HepG2 (cell line): ENCODE results near the gene NKPD1. TPM values are rescaled to one million over a fixed set of nuclear protein-coding genes. Genes with fewer than 3 reads are reported as not detected.

Experiments
- ATAC-seq: fragments of 200-7000 bp; cut with Tn5 transposase; 3 replicates; pipeline ENCODE4 v1.9.1; 2020; ENCODE audit warnings: mild to moderate bottlenecking, moderate library complexity
- BruUV-seq: library from RNA; stranded (reverse); fragments of 400-500 nt; replicated peaks from 2 replicates; lab custom pipeline; 2021; lab: Mats Ljungman, UMichigan
- CTCF ChIA-PET: fragments of 300-600 bp; formaldehyde crosslinking; extraction: SDS; loops from one replicate; lab custom pipeline; 2021; ENCODE audit warnings: low total read pairs, inconsistent platforms, low intra/inter-chr PET ratio; lab: Yijun Ruan, JAX
- POLR2A ChIA-PET: fragments of 350-600 bp; sonication (Branson Sonifier 250); formaldehyde crosslinking; loops from one replicate; lab custom pipeline; 2020; ENCODE audit warnings: antibody characterized with exemption, inconsistent platforms; lab: Yijun Ruan, JAX
- DNase-seq: peaks from one replicate; pipeline ENCODE4 v3.0.0-alpha.2; 2015; ENCODE audit warnings: low spot score
- FAIRE-seq: peaks from 3 replicates; lab custom pipeline; 2011; peaks lifted over from hg19 to GRCh38; lab: Jason Lieb, UNC
- H2AFZ ChIP-seq: one replicate; pipeline ENCODE4 v1.6.1; 2011; ENCODE audit warnings: low read length, inconsistent platforms
- H3K27ac ChIP-seq: fragments of 300-600 bp; 3 replicates; pipeline ENCODE4 v1.8.0; 2011; ENCODE audit warnings: mixed run types, mild to moderate bottlenecking, mixed read lengths, low read length, inconsistent platforms; ENCODE audit not compliant: insufficient read depth; ENCODE audit errors: extremely low read length
- H3K27me3 ChIP-seq, 2 experiments: fragments of 200-600 bp in 1 of 2; 2 replicates in 1 of 2; 3 replicates in 1 of 2; pipeline versions ENCODE4 v1.6.0 to v1.8.0; 2011; ENCODE audit warnings: low read length in 2 of 2, mild to moderate bottlenecking in 2 of 2, moderate library complexity in 2 of 2, inconsistent platforms in 1 of 2; ENCODE audit not compliant: insufficient read depth in 2 of 2, control insufficient read depth in 1 of 2
- H3K36me3 ChIP-seq, 2 experiments: fragments of 200-600 bp in 1 of 2; replicated peaks in 1 of 2; 2 replicates in 1 of 2; 3 replicates in 1 of 2; pipeline versions ENCODE4 v1.5.1 to v1.8.0; 2011; ENCODE audit warnings: low read length in 2 of 2, inconsistent platforms in 1 of 2; ENCODE audit not compliant: insufficient read depth in 2 of 2, control insufficient read depth in 1 of 2
- H3K4me1 ChIP-seq: 2 replicates; pipeline ENCODE4 v1.5.1; 2012; ENCODE audit warnings: low read length, inconsistent platforms; ENCODE audit not compliant: insufficient read depth
- H3K4me2 ChIP-seq: 2 replicates; pipeline ENCODE4 v1.6.0; 2011; ENCODE audit warnings: low read depth, low read length, inconsistent platforms
- H3K4me3 ChIP-seq, 3 experiments: fragments of 200-600 bp in 1 of 3; sonication (generic), shearing (Covaris generic) in 1 of 3; replicated peaks in 1 of 3; 2 replicates each; pipeline ENCODE4 v1.5.1; 2011 to 2016; ENCODE audit warnings: low read length in 3 of 3, inconsistent platforms in 2 of 3, low read depth in 2 of 3, mild to moderate bottlenecking in 2 of 3, control low read depth in 1 of 3, mixed read lengths in 1 of 3; ENCODE audit not compliant: insufficient read depth in 1 of 3
- H3K79me2 ChIP-seq: one replicate; pipeline ENCODE4 v1.6.1; 2011; ENCODE audit warnings: low read length, inconsistent platforms; ENCODE audit not compliant: insufficient read depth
- H3K9ac ChIP-seq: 2 replicates; pipeline ENCODE4 v1.6.0; 2011; ENCODE audit warnings: mild to moderate bottlenecking, low read depth, low read length, inconsistent platforms; ENCODE audit not compliant: insufficient read depth
- H3K9me3 ChIP-seq: 2 replicates; pipeline ENCODE4 v1.5.1; 2012; ENCODE audit warnings: mild to moderate bottlenecking, low read length
- H4K20me1 ChIP-seq: 2 replicates; pipeline ENCODE4 v1.6.0; 2011; ENCODE audit warnings: inconsistent platforms, mild to moderate bottlenecking, low read length, moderate library complexity; ENCODE audit not compliant: insufficient read depth
- AHR ChIP-seq: IDR thresholded peaks from 2 replicates; pipeline ENCODE4 v1.6.1; 2018; ENCODE audit warnings: missing genetic modification reagents, missing compliant biosample characterization
- FOXK2 ChIP-seq: fragments of 450-650 bp; IDR thresholded peaks from 2 replicates; pipeline ENCODE4 v1.6.1; 2016
- KLF9 ChIP-seq: IDR thresholded peaks from 2 replicates; pipeline ENCODE4 v1.6.1; 2016; ENCODE audit warnings: low read depth
- NFE2L2 ChIP-seq: fragments of 150-350 bp; IDR thresholded peaks from 2 replicates; pipeline ENCODE4 v1.6.1; 2014; ENCODE audit warnings: low read length
- SMAD3 ChIP-seq: sonication (generic); formaldehyde crosslinking; IDR thresholded peaks from 2 replicates; pipeline ENCODE4 v1.4.0; 2020; ENCODE audit warnings: missing genetic modification reagents
- ZNF12 ChIP-seq: sonication (generic); formaldehyde crosslinking; IDR thresholded peaks from 2 replicates; pipeline ENCODE4 v1.5.0; 2020; ENCODE audit warnings: missing genetic modification reagents
- ZNF121 ChIP-seq: sonication (generic); formaldehyde crosslinking; IDR thresholded peaks from 2 replicates; pipeline ENCODE4 v1.5.0; 2020; ENCODE audit warnings: mild to moderate bottlenecking, missing genetic modification reagents
- ZNF354B ChIP-seq: sonication (generic); formaldehyde crosslinking; IDR thresholded peaks from 2 replicates; pipeline ENCODE4 v1.8.0; 2022; ENCODE audit warnings: mild to moderate bottlenecking, missing genetic modification reagents
- whole genome bisulfite sequencing: methylation state at CpG from one replicate; pipeline ENCODE4 v1.1.6; 2017; ENCODE audit warnings: low lambda C conversion rate; 5-methylcytosine and 5-hydroxymethylcytosine counted together
- in situ Hi-C: cut with HindIII; loops from 2 replicates; pipeline ENCODE4 v1.10.0; 2017; ENCODE audit warnings: low pct_unique_long_range_greater_than_20kb; ENCODE audit not compliant: extremely low pct_ligation_motif_present
- intact Hi-C: fragments of 100-400 bp; cut with micrococcal nuclease; formaldehyde crosslinking; loops from one replicate; pipeline ENCODE4 v1.10.0; 2022; ENCODE audit not compliant: unreplicated experiment
- polyA plus RNA-seq, 8 experiments: library from polyadenylated mRNA; depleted of rRNA in 3 of 8; stranded (reverse) in 7 of 8; unstranded in 1 of 8; fragments of >200 nt; fragmentation: Illumina TruSeq in 4 of 8; extraction: Trizol in 4 of 8; gene quantifications; 2 replicates each; pipeline versions ENCODE4 v1.2.1 to v1.2.3, GENCODE V29; 2011 to 2016; ENCODE audit warnings: low read depth in 4 of 8, missing spikeins in 1 of 8, mixed read lengths in 1 of 8; ENCODE audit not compliant: insufficient read depth in 1 of 8
- total RNA-seq, 5 experiments: library from RNA; depleted of rRNA; stranded (reverse); fragments of >200 nt; fragmentation: Illumina TruSeq; extraction: Trizol; gene quantifications; 2 replicates each; pipeline ENCODE4 v1.2.3, GENCODE V29; 2016; ENCODE audit warnings: low read depth in 1 of 5

Gene NKPD1
- total and polyA plus RNA-seq, 2 of the 13 experiments (the other 11 are each of a cell fraction or from before 2014, with no cell fraction given) = 0.03 TPM; not detected in 1

DNA sequence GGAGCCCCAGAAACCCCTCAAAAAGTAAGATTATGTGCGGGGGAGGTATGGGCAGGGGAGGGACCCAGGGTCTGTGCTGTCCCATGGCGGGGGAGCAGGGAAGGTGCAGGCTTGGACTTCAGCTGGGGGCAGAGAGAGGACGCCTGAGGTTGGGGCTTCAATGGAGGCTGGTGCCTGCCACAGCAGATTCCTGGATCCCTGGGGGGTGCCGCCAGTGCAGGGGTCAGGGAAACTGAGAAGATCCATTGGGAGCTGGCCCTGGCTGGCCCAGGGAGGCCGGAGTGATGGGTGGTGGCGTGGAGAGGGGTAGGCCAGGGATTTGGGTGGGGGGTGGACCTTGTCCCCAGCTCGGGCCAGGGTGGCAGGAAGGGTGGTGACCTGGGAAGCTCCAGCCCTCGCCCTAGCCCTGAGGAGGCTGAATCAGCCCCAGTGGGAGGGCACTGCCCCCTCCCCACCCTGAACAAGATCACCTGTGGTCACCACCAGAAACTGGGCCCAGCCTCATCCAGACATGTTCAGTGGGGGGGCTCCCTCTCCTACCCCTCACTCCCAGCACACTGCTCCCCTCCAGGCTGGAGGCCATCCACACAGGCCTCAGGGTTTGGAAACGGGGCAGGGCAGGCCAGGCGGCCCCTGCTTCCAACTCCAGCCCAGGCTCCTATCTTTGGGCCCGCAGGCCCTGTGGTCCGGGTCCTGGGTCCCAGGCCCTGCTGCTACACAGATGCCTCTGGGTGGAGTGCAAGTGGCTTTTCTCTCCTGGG is 1.4 kb downstream of the NKPD1 start:
- H3K9ac ChIP-seq = no peak overlapping the region
- no peak for TF ChIP-seq ZNF354B
- TF ChIP-seq, all 625 proteins: peak for 0
- Histone ChIP-seq H3K9me3 (no peaks in the 10 kb centered on the region), H3K4me3 (peak overlapping the region in 1 of 3 experiments; percentile 3; a peak in 1 of 6 replicates), H2AFZ (no peak overlapping the region), H3K4me2 (no peak overlapping the region), H3K4me1 (peaks cover 91% of the 10 kb centered on the region), H3K79me2 (no peaks in the 10 kb centered on the region), H3K27me3 (peaks cover 12 to 59% of the 10 kb centered on the region in 2 experiments; a peak in 4 of 5 replicates), H3K36me3 (no peaks in the 10 kb centered on the region), H3K27ac (no peak overlapping the region), H4K20me1 (no peaks in the 10 kb centered on the region)
- DNase-seq = no peak
- no TSS peak for BruUV-seq
- FAIRE-seq = no peak
- 44% methylated on average over 7 of the region's 12 CpGs for WGBS
- ChIA-PET CTCF (no interaction called here), POLR2A (no interaction called here)
- in situ Hi-C loops (no loop called here), intact Hi-C loops (no loop called here)
- no peak for ATAC-seq

DNA sequence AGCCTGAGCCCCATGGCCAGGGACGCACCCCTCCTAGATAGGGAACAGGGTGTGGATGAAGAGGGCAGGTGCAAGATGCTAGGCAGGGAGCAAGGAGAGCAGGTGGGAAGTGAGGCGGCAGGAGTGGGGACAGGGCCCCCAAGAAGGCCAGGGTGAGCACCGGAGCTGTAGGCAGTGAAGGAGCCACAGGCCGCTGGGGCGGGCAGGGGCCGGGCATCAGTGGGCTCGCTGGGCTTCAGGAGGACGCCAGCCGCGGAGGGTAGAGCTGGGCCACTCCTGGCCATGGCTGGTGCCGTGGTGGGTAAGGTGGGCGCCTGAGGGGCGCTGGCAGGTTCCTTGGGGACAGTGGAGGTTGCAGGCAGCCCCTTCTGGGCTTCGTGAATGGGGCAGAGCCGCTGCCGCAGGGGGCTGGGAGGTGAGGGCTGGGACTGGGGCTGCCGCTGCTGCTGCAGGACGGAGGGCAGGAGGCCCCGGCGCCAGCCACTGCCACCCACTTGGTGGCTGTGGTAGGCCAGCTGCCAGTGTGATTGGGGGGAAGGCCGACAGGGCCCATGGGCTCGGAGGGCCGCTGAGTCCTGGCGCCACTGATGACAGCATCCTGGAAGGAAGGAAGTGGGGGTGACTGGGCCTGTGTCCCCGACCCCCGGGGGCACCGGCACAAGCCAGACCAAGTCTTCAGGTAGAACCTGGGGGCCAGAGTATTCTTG is 2.1 kb downstream of the NKPD1 start:
- Histone ChIP-seq H3K27me3 (peaks cover 12 to 59% of the 10 kb centered on the region in 2 experiments; a peak in 4 of 5 replicates), H3K9ac (no peak overlapping the region), H4K20me1 (no peaks in the 10 kb centered on the region), H3K9me3 (no peaks in the 10 kb centered on the region), H3K4me3 (no peak overlapping the region), H3K4me2 (no peak overlapping the region), H3K36me3 (no peaks in the 10 kb centered on the region), H3K79me2 (no peaks in the 10 kb centered on the region), H3K4me1 (peaks cover 91% of the 10 kb centered on the region), H3K27ac (no peak overlapping the region), H2AFZ (no peak overlapping the region)
- 49% methylated on average over 8 of the region's 27 CpGs for WGBS
- no TSS peak for BruUV-seq
- CTCF ChIA-PET = no interaction called here
- TF ChIP-seq AHR (CRISPR knock-in tag) = no peak
- no peak for TF ChIP-seq ZNF121 (CRISPR knock-in tag)
- TF ChIP-seq KLF9 (CRISPR knock-in tag) = no peak
- no peak for TF ChIP-seq FOXK2
- TF ChIP-seq ZNF12 (CRISPR knock-in tag) = no peak
- TF ChIP-seq SMAD3 = no peak
- TF ChIP-seq NFE2L2 = no peak
- ATAC-seq (no peak), FAIRE-seq (no peak), DNase-seq (no peak)
- intact Hi-C loops = no loop called here
- in situ Hi-C loops = no loop called here
- POLR2A ChIA-PET = no interaction called here
